ENCODE data around the gene SPO11. TPM values are rescaled to one million over a fixed set of nuclear protein-coding genes. Genes with fewer than 3 reads are reported as not detected.

The SPO11 gene
- total and polyA plus RNA-seq, 9 of the 15 experiments (the other 6 are each of a cell fraction or from before 2014, with no cell fraction given) = not detected

GRCh38 chr20:57315083-57315975, 14.3 kb upstream of the SPO11 start:
- Histone ChIP-seq H3K79me2 (ENCODE audit: control insufficient read depth, insufficient read depth, low read length) (no peaks in the 10 kb centered on the region), H3K27me3 (ENCODE audit: control insufficient read depth in 2 of 2, insufficient read depth in 2 of 2, low read length in 2 of 2) (peaks cover 37 to 66% of the 10 kb centered on the region in 2 experiments), H3K9me3 (replicated peaks; ENCODE audit: control insufficient read depth, insufficient read depth, low read depth, low read length) (no peaks in the 10 kb centered on the region), H3K4me3 (no peak overlapping the region), H3K4me2 (ENCODE audit: insufficient read depth, low read length) (no peak overlapping the region), H3K9ac (ENCODE audit: insufficient read depth in 1 of 2, low read depth in 2 of 2, low read length in 2 of 2) (no peak overlapping the region), H3K36me3 (ENCODE audit: control insufficient read depth, insufficient read depth, low read length) (no peaks in the 10 kb centered on the region), H3K4me1 (replicated peaks in 1 of 2; ENCODE audit: control insufficient read depth in 2 of 2, insufficient read depth in 2 of 2, low read length in 2 of 2) (no peaks in the 10 kb centered on the region), H4K20me1 (replicated peaks; ENCODE audit: control insufficient read depth, insufficient read depth, low read length) (no peaks in the 10 kb centered on the region; the same call in 1 of the 2 replicates), H2AFZ (ENCODE audit: low read depth, low read length) (no peak overlapping the region), H3K9me1 (ENCODE audit: control insufficient read depth, insufficient read depth, low read length) (no peaks in the 10 kb centered on the region), H3K27ac (ENCODE audit: extremely low read depth, low read depth, low read length) (no peak overlapping the region)
- under 1% methylated on average over 8 of the region's 8 CpGs for WGBS (ENCODE audit: insufficient coverage, low coverage, missing lambda C conversion rate)
- no peak for ATAC-seq
- FAIRE-seq = no peak
- no TSS peak for BruUV-seq (replicated peaks)
- in situ Hi-C loops (cut with MboI) = no loop called here
- DNase-seq (ENCODE audit: extremely low read depth in 1 of 4, low spot score in 3 of 4) = no peak
- peak; percentile 47 for TF ChIP-seq ZFP36 (IDR thresholded peaks at IDR 0.05; ENCODE audit: low read depth, low read length, partially characterized antibody)
- no peak for TF ChIP-seq PHF8 (IDR thresholded peaks at IDR 0.05; ENCODE audit: borderline replicate concordance, low read length)
- ChIA-PET POLR2A (interaction anchor here (0.6 kb wide), 1 partner anchor 12 kb away, joined by 3 read pairs; no protein-coding TSS in a partner anchor), CTCF (ENCODE audit: low intra/inter-chr PET ratio) (no interaction called here)
- intact Hi-C loops (cut with micrococcal nuclease) = no loop called here

DNA sequence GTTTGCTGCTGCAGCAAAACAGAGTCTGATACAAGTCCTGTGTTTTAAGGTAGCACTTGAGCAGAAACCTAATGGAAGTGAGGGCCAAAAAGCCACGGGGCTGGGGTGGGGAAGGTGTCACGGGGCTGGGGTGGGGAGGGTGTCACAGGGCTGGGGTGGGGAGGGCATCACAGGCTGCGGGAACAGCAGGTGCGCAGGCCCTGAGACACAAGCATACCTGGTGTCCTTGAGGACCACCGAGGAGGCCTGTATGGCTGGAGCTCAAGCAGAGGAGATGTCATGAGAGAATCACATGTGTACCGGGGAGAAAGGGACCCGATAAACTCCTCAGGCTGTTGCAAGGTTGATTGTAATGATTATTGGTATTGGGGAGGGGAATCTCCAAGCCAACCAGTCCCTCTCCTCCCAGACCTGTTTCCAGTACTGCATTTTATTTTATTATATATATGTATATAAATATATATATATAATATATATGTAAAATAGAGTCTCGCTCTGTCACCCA, 13.6 kb upstream of the SPO11 start:
- H3K9me3 ChIP-seq (replicated peaks; ENCODE audit: control insufficient read depth, insufficient read depth, low read depth, low read length) = no peaks in the 10 kb centered on the region
- no peak overlapping the region for H3K4me3 ChIP-seq
- FAIRE-seq (no peak), DNase-seq (ENCODE audit: extremely low read depth in 1 of 4, low spot score in 3 of 4) (no peak), ATAC-seq (no peak)
- in situ Hi-C loops (cut with MboI) = no loop called here
- no peaks in the 10 kb centered on the region for H3K79me2 ChIP-seq (ENCODE audit: control insufficient read depth, insufficient read depth, low read length)
- BruUV-seq (replicated peaks) = no TSS peak
- no peaks in the 10 kb centered on the region for H3K36me3 ChIP-seq (ENCODE audit: control insufficient read depth, insufficient read depth, low read length)
- no peak overlapping the region for H3K27ac ChIP-seq (ENCODE audit: extremely low read depth, low read depth, low read length)
- POLR2A ChIA-PET = no interaction called here
- no peak overlapping the region for H3K4me2 ChIP-seq (ENCODE audit: insufficient read depth, low read length)
- CTCF ChIA-PET (ENCODE audit: low intra/inter-chr PET ratio) = no interaction called here
- intact Hi-C loops (cut with micrococcal nuclease) = no loop called here
- no peak overlapping the region for H3K9ac ChIP-seq (ENCODE audit: insufficient read depth in 1 of 2, low read depth in 2 of 2, low read length in 2 of 2)
- no peaks in the 10 kb centered on the region for H3K9me1 ChIP-seq (ENCODE audit: control insufficient read depth, insufficient read depth, low read length)
- no peak overlapping the region for H2AFZ ChIP-seq (ENCODE audit: low read depth, low read length)
- H4K20me1 ChIP-seq (replicated peaks; ENCODE audit: control insufficient read depth, insufficient read depth, low read length) = no peaks in the 10 kb centered on the region; the same call in 1 of the 2 replicates
- no peaks in the 10 kb centered on the region for H3K4me1 ChIP-seq (replicated peaks in 1 of 2; ENCODE audit: control insufficient read depth in 2 of 2, insufficient read depth in 2 of 2, low read length in 2 of 2)
- H3K27me3 ChIP-seq (ENCODE audit: control insufficient read depth in 2 of 2, insufficient read depth in 2 of 2, low read length in 2 of 2) = peaks cover 35 to 59% of the 10 kb centered on the region in 2 experiments
- WGBS (ENCODE audit: insufficient coverage, low coverage, missing lambda C conversion rate) = 0% methylated on average over 6 of the region's 8 CpGs
- TF ChIP-seq ZNF507 (tag; conservative IDR thresholded peaks at IDR 0.05) = no peak
- TF ChIP-seq E2F8 (IDR thresholded peaks at IDR 0.05; ENCODE audit: low read depth, partially characterized antibody) = no peak
- no peak for TF ChIP-seq SMARCA5 (IDR thresholded peaks at IDR 0.05)
- no peak for TF ChIP-seq SREBF2 (CRISPR knock-in tag; IDR thresholded peaks at IDR 0.05)
- no peak for TF ChIP-seq CLOCK (CRISPR knock-in tag; IDR thresholded peaks at IDR 0.05; ENCODE audit: borderline replicate concordance)
- no peak for TF ChIP-seq ARID1B (IDR thresholded peaks at IDR 0.05)
- no peak for TF ChIP-seq CHCHD3 (CRISPR knock-in tag; IDR thresholded peaks at IDR 0.05)
